ENCODE data around the gene PTBP3. TPM values are rescaled to one million over a fixed set of nuclear protein-coding genes. Genes with fewer than 3 reads are reported as not detected.

The PTBP3 gene
- total RNA-seq, 1 experiment from 2014 or later, result 23.2 TPM

DNA sequence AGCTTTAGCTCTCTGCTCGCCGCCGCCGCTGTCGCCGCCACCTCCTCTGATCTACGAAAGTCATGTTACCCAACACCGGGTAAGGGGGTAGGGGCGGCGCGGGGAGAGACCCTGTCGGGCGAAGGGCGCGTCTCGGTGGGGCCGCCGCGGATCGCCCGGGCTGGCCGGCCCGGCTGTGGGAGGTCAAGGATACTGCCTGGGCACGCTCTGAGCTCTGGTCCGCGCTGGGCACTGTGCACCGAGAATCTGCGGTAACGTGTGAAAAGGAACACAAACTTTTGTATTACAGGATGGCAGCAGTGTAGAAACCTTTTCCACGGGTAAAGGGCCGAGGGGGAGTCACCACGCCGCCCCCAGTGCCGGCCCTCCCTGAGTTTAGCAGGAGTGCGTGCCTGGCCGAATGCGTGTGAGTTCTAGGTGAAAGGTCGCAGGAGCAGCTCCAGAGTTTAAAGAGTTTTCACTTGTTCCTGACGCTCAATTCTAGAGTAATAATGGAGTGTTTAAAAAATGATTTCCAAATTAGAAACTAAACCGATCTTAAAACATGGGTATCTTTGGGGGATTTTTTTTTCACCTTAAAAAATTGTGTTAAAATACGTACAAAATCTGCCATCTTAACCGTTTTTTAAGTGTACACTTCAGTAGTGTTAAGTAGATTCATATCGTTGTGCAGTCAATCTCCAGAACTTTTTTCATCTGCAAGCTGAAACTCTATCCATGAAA is 46.8 kb upstream of the PTBP3 start, which contains the start of gene HSDL2:
HSDL2 (plus strand) TSS at position 7 of the 723 bp plus-strand sequence; CDS start at position 63, 56 bp downstream.
- POLR2A ChIA-PET (ENCODE audit: unreplicated experiment), result interaction anchor here (0.5 to 0.8 kb wide), 3 partner anchors 234 to 437 kb away, joined by 3 to 4 read pairs (median 3); no protein-coding TSS in a partner anchor
- BruUV-seq (replicated peaks), result TSS peak; percentile 57
- ATAC-seq (peak; percentile 41), DNase-seq (peak; percentile 30)
- H3K9me3 ChIP-seq (ENCODE audit: low read length), result no peaks in the 10 kb centered on the region
- H3K9me2 ChIP-seq (replicated peaks; ENCODE audit: low read length), result no peaks in the 10 kb centered on the region
- 0 out of 2 replicates have a peak, but pooled peaks cover 3% of the 10 kb centered on the region for H4K20me1 ChIP-seq (ENCODE audit: low read length)
- H3K4me1 ChIP-seq (ENCODE audit: insufficient read depth, low read length), result peaks cover 21% of the 10 kb centered on the region
- H3K36me3 ChIP-seq (ENCODE audit: low read depth, low read length), result no peaks in the 10 kb centered on the region
- intact Hi-C loops (cut with micrococcal nuclease), result loop anchor here (10.0 kb wide), 2 partner anchors 105 to 285 kb away; partner anchors contain the start of gene KIAA1958
- CTCF ChIA-PET, result interaction anchor here (0.6 kb wide), 1 partner anchor 112 kb away, joined by 4 read pairs; no protein-coding TSS in a partner anchor
- TF ChIP-seq EZH2 (IDR thresholded peaks at IDR 0.05; ENCODE audit: low read length, unreplicated experiment) (no peak), EZH2phosphoT487 (IDR thresholded peaks at IDR 0.05; ENCODE audit: borderline replicate concordance, low read length) (no peak)
- TF ChIP-seq, protein P1, sequence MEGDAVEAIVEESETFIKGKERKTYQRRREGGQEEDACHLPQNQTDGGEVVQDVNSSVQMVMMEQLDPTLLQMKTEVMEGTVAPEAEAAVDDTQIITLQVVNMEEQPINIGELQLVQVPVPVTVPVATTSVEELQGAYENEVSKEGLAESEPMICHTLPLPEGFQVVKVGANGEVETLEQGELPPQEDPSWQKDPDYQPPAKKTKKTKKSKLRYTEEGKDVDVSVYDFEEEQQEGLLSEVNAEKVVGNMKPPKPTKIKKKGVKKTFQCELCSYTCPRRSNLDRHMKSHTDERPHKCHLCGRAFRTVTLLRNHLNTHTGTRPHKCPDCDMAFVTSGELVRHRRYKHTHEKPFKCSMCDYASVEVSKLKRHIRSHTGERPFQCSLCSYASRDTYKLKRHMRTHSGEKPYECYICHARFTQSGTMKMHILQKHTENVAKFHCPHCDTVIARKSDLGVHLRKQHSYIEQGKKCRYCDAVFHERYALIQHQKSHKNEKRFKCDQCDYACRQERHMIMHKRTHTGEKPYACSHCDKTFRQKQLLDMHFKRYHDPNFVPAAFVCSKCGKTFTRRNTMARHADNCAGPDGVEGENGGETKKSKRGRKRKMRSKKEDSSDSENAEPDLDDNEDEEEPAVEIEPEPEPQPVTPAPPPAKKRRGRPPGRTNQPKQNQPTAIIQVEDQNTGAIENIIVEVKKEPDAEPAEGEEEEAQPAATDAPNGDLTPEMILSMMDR (conservative IDR thresholded peaks at IDR 0.05; ENCODE audit: low read depth, low read length), result no peak
- H3K79me2 ChIP-seq (ENCODE audit: low read length), result peaks cover 65% of the 10 kb centered on the region
- H3F3A ChIP-seq (ENCODE audit: low read length, unreplicated experiment), result no peaks in the 10 kb centered on the region
- peak within 1 kb of the TSS; percentile 99 for H3K4me3 ChIP-seq (ENCODE audit: low read length)
- peak within 1 kb of the TSS; percentile 89 for H3K4me2 ChIP-seq (ENCODE audit: low read length)
- H3K9ac ChIP-seq (ENCODE audit: low read length), result peak within 1 kb of the TSS; percentile 91
- peak within 1 kb of the TSS; percentile 94 for H2AFZ ChIP-seq (ENCODE audit: low read length)
- H3K27me3 ChIP-seq (ENCODE audit: low read length), result no peaks in the 10 kb centered on the region
- H3K27ac ChIP-seq (ENCODE audit: low read length), result peak within 1 kb of the TSS; percentile 75

DNA sequence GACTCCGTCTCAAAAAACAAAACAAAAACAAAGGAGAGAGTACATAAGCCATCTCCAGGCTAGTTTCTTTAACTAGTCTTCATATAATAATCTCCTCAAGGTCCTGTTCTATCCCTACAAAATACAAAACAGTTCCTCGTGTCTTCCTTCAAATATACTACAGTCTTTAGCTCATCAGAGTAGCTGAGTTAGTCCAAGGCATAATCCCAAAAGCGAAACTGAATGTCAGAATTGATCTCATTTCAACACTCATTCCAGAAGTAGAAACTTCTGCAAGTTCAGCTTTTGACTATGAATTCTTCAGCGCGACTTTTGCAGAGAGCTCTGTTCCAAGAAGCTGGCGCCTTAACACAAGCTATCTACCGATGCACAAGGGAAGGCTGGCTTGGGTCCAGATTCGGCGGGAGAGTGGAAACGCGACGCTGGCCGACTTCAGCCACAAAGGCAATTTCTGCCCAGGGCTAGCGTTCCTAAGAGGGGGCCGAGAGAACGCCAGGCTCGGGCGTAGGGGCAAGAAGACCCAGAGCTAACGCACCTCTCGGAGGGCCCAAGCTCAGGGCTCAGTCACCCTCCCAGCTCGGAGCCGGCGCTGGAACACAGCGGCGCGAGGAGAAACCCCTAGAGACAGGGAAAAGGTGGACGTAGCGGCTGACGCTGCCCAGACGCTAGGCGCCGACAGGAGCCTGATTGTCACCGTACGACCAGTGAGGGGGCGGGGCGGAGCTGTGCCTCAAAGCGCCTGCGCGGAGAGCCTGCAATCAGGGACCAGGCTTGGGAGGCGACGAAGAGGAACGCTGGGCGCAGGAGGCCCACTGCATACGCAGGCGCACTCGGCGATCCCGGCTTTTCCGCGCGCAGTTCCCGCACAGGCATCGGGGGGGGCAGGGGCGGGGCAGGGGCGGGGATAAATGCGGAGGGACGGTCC is 46.0 kb upstream of the PTBP3 start:
- Histone ChIP-seq H4K20me1 (ENCODE audit: low read length) (0 out of 2 replicates have a peak, but pooled peaks cover 3% of the 10 kb centered on the region), H2AFZ (ENCODE audit: low read length) (peak overlapping the region; percentile 94), H3K9me3 (ENCODE audit: low read length) (no peaks in the 10 kb centered on the region), H3K4me3 (ENCODE audit: low read length) (peak overlapping the region; percentile 99), H3K9me2 (replicated peaks; ENCODE audit: low read length) (no peaks in the 10 kb centered on the region), H3K9ac (ENCODE audit: low read length) (peak overlapping the region; percentile 91), H3K79me2 (ENCODE audit: low read length) (peaks cover 60% of the 10 kb centered on the region), H3F3A (ENCODE audit: low read length, unreplicated experiment) (no peaks in the 10 kb centered on the region), H3K27me3 (ENCODE audit: low read length) (no peaks in the 10 kb centered on the region), H3K4me1 (ENCODE audit: insufficient read depth, low read length) (peaks cover 21% of the 10 kb centered on the region), H3K4me2 (ENCODE audit: low read length) (peak overlapping the region; percentile 89), H3K27ac (ENCODE audit: low read length) (peak overlapping the region; percentile 75), H3K36me3 (ENCODE audit: low read depth, low read length) (no peaks in the 10 kb centered on the region)
- TF ChIP-seq, protein P1 (conservative IDR thresholded peaks at IDR 0.05; ENCODE audit: low read depth, low read length), result no peak
- TF ChIP-seq EZH2 (IDR thresholded peaks at IDR 0.05; ENCODE audit: low read length, unreplicated experiment) (no peak), EZH2phosphoT487 (IDR thresholded peaks at IDR 0.05; ENCODE audit: borderline replicate concordance, low read length) (no peak)
- POLR2A ChIA-PET (ENCODE audit: unreplicated experiment), result interaction anchor here (0.6 to 0.8 kb wide), 3 partner anchors 116 to 340 kb away, joined by 3 to 18 read pairs (median 4); no protein-coding TSS in a partner anchor
- BruUV-seq (replicated peaks), result TSS peak; percentile 69
- intact Hi-C loops (cut with micrococcal nuclease), result loop anchor here (2.0 to 10.0 kb wide), 3 partner anchors 31 to 285 kb away; partner anchors contain the start of gene KIAA1958
- ATAC-seq, result peak; percentile 91
- CTCF ChIA-PET, result no interaction called here
- peak; percentile 96 for DNase-seq

Data from PC-3 (cell line).